ENCODE measurements around the gene BCKDHA. TPM values are rescaled to one million over a fixed set of nuclear protein-coding genes. Genes with fewer than 3 reads are reported as not detected.

Gene BCKDHA
- total and polyA plus RNA-seq, 9 of the 15 experiments (the other 6 are each of a cell fraction or from before 2014, with no cell fraction given): 4.5 to 52.5 (median 14.1) TPM

- TF ChIP-seq ZBTB49 (CRISPR knock-in tag; IDR thresholded peaks at IDR 0.05; ENCODE audit: borderline replicate concordance) (no peak), RBM25 (IDR thresholded peaks at IDR 0.05; ENCODE audit: low read depth, low read length, severe bottlenecking) (peak; percentile 74), NEUROD1 (IDR thresholded peaks at IDR 0.05; ENCODE audit: borderline replicate concordance, low read depth, low read length, partially characterized antibody) (no peak), SMARCA4 (IDR thresholded peaks at IDR 0.05) (no peak), CHD4 (IDR thresholded peaks at IDR 0.05; ENCODE audit: insufficient read depth, insufficient replicate concordance, low read depth, low read length, poor library complexity, severe bottlenecking) (no peak), PTRF (tag; IDR thresholded peaks at IDR 0.05) (no peak), TRIM28 (IDR thresholded peaks at IDR 0.05) (no peak), CTCF (IDR thresholded peaks at IDR 0.05 in 2 of 3, conservative IDR thresholded peaks at IDR 0.05 in 1 of 3; ENCODE audit: insufficient read depth in 2 of 3, low read depth in 1 of 3, low read length in 3 of 3) (peak in 2 of 3 experiments; percentile 59 to 98; a peak in 4 of 6 replicates), SMARCE1 (IDR thresholded peaks at IDR 0.05) (no peak), ZNF143 (CRISPR knock-in tag; IDR thresholded peaks at IDR 0.05) (no peak), ZNF512 (tag; IDR thresholded peaks at IDR 0.05) (no peak), FOXK2 (conservative IDR thresholded peaks at IDR 0.05 in 1 of 2, IDR thresholded peaks at IDR 0.05 in 1 of 2; ENCODE audit: low read depth in 2 of 2) (no peak), ZNF217 (CRISPR knock-in tag; IDR thresholded peaks at IDR 0.05) (no peak), BRD4 (IDR thresholded peaks at IDR 0.05) (no peak), HDAC2 (IDR thresholded peaks at IDR 0.05) (no peak), SRF (CRISPR knock-in tag; IDR thresholded peaks at IDR 0.05) (no peak), ZNF740 (CRISPR knock-in tag; IDR thresholded peaks at IDR 0.05) (no peak), ZNF740 (tag; IDR thresholded peaks at IDR 0.05) (no peak), GABPA (tag; conservative IDR thresholded peaks at IDR 0.05; ENCODE audit: low read depth) (no peak), RBBP5 (IDR thresholded peaks at IDR 0.05; ENCODE audit: borderline replicate concordance, insufficient read depth, low read length, poor library complexity, severe bottlenecking) (no peak), SIN3B (IDR thresholded peaks at IDR 0.05; ENCODE audit: low read depth) (no peak)
Measured at GRCh38 chr19:41377977-41378709, 19.5 kb upstream of the BCKDHA start (continued).

Data from K562 (cell line).